Gastrocnemius medialis (tissue), 4 donors: ENCODE measurements around the gene GRP. TPM values are rescaled to one million over a fixed set of nuclear protein-coding genes. Genes with fewer than 3 reads are reported as not detected.
A peak's percentile ranks its signal among the peaks of the same experiment; 100 is the strongest.

ENCODE experiments used
- ATAC-seq, 2 donors: fragments of 150-250 bp; one replicate each; pipeline ENCODE4 v1.9.1; 2016
- DNase-seq, 2 donors: peaks; one replicate each; pipeline ENCODE4 v3.0.0-alpha.2; 2019
- H3K27ac ChIP-seq, 4 donors: fragments of 200-600 bp; sonication (generic); 1 replicate in 1 of 4; 2 replicates in 3 of 4; pipeline ENCODE4 v1.5.1; 2016 to 2018; ENCODE audit warnings: mild to moderate bottlenecking in 2 of 4, moderate library complexity in 1 of 4
- H3K27me3 ChIP-seq, 3 donors: fragments of 200-600 bp; sonication (generic) in 2 of 3; 1 replicate in 1 of 3; 2 replicates in 2 of 3; pipeline versions ENCODE4 v1.5.1 to v1.6.0; 2016 to 2019; ENCODE audit warnings: mild to moderate bottlenecking in 1 of 3, moderate library complexity in 1 of 3
- H3K36me3 ChIP-seq, 2 donors: fragments of 200-600 bp; sonication (generic) in 1 of 2; one replicate each; pipeline ENCODE4 v1.5.1; 2017 to 2018
- H3K4me1 ChIP-seq, 2 donors: fragments of 200-600 bp; sonication (generic) in 1 of 2; one replicate each; pipeline ENCODE4 v1.5.1; 2016 to 2017; ENCODE audit warnings: mild to moderate bottlenecking in 2 of 2
- H3K4me3 ChIP-seq, 4 donors: fragments of 200-600 bp; sonication (generic) in 3 of 4; 1 replicate in 1 of 4; 2 replicates in 3 of 4; pipeline ENCODE4 v1.5.1; 2016 to 2019; ENCODE audit warnings: mild to moderate bottlenecking in 2 of 4
- H3K9me3 ChIP-seq, 3 donors: fragments of 200-600 bp; sonication (generic) in 2 of 3; 1 replicate in 1 of 3; 2 replicates in 2 of 3; pipeline ENCODE4 v1.5.1; 2016 to 2019
- POLR2A ChIP-seq, 2 donors: fragments of 450-650 bp; IDR thresholded peaks; one replicate each; pipeline ENCODE4 v1.6.1; 2017; ENCODE audit warnings: antibody characterized with exemption in 2 of 2, mild to moderate bottlenecking in 2 of 2, moderate library complexity in 2 of 2
- in situ Hi-C, 4 donors: fragments of 200-750 bp; cut with MboI; loops; one replicate each; pipeline versions ENCODE4 v1.15.0 to v1.8.0; 2017; ENCODE audit warnings: low sequenced_read_pairs in 4 of 4
- intact Hi-C: fragments of 100-400 bp; cut with DNase I; formaldehyde crosslinking; loops from one replicate; pipeline ENCODE4 v1.15.1; 2023; ENCODE audit warnings: low total_unique reads
- total RNA-seq, 4 donors: library from RNA; depleted of rRNA; stranded (reverse); fragments of >200 nt; gene quantifications; one replicate each; pipeline versions ENCODE4 v1.1.0 to v1.2.3, GENCODE V29; 2016
- TF ChIP-seq, protein P1 (sequence below), 5 experiments: fragments of 450-650 bp in 3 of 5; fragments of 200-600 bp in 2 of 5; sonication (generic) in 2 of 5; IDR thresholded peaks in 4 of 5; conservative IDR thresholded peaks in 1 of 5; 1 replicate in 4 of 5; 2 replicates in 1 of 5; pipeline ENCODE4 v1.5.1; 2016 to 2019; ENCODE audit warnings: antibody characterized with exemption in 5 of 5, mild to moderate bottlenecking in 3 of 5, moderate library complexity in 3 of 5

GRP gene
- total RNA-seq, 4 donors from 2014 or later = not detected

GRCh38 chr18:59264651-59265245 is 44.8 kb downstream of the GRP start:
- Histone ChIP-seq H3K4me3 (no peak overlapping the region), H3K36me3 (no peaks in the 10 kb centered on the region), H3K27me3 (peaks cover 65 to 73% (median 69%) of the 10 kb centered on the region in 3 donors), H3K9me3 (no peaks in the 10 kb centered on the region), H3K4me1 (peaks cover 0 to 5% of the 10 kb centered on the region in 2 donors), H3K27ac (no peak overlapping the region)
- in situ Hi-C loops = no loop called here
- ATAC-seq (no peak), DNase-seq (no peak)
- TF ChIP-seq, protein P1, sequence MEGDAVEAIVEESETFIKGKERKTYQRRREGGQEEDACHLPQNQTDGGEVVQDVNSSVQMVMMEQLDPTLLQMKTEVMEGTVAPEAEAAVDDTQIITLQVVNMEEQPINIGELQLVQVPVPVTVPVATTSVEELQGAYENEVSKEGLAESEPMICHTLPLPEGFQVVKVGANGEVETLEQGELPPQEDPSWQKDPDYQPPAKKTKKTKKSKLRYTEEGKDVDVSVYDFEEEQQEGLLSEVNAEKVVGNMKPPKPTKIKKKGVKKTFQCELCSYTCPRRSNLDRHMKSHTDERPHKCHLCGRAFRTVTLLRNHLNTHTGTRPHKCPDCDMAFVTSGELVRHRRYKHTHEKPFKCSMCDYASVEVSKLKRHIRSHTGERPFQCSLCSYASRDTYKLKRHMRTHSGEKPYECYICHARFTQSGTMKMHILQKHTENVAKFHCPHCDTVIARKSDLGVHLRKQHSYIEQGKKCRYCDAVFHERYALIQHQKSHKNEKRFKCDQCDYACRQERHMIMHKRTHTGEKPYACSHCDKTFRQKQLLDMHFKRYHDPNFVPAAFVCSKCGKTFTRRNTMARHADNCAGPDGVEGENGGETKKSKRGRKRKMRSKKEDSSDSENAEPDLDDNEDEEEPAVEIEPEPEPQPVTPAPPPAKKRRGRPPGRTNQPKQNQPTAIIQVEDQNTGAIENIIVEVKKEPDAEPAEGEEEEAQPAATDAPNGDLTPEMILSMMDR (IDR thresholded peaks at IDR 0.05 in 4 of 5, conservative IDR thresholded peaks at IDR 0.05 in 1 of 5) = no peak
- TF ChIP-seq POLR2A (IDR thresholded peaks at IDR 0.05) = no peak
- intact Hi-C loops = no loop called here

DNA sequence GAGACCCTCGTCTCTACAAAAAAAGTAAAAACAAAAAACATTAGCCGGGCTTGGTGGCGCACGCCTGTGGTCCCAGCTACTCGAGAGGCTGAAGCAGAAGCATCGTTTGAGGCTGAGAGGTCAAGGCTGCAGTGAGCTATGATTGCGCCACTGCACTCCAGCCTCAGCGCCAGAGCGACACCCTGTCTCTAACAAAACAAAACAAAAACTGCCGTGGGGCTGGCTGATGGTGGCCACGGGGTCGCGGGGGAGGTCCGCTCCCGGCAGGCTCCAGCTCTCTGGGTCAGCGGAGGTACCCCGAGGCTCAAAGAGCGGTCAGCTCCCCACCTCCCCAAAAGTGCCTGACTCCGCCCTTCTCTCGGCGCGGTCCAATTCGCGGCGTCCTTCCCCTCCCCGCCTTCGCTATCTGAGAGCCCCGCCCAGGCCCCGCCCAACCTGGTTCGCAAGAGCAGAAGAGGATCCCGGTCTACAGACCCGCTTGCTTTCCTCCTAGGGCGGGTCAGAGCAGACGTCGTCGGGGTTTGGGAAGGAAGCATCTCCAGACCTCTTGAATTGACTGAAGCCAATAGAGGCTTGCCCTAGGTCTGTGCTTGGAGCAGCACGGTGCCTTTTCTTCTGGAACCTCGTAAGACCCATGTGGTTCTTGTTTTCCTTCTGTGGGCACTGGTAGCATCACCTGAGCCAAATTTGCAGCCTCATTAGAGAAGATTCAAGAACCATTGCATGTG is 45.5 kb downstream of the GRP start:
- no peaks in the 10 kb centered on the region for H3K9me3 ChIP-seq
- no peak for DNase-seq
- intact Hi-C loops = no loop called here
- H3K27ac ChIP-seq = no peak overlapping the region
- H3K4me3 ChIP-seq = peak overlapping the region; percentile 20 to 46 (median 29)
- no peaks in the 10 kb centered on the region for H3K36me3 ChIP-seq
- in situ Hi-C loops = no loop called here
- no peak for ATAC-seq
- peaks cover 0 to 6% of the 10 kb centered on the region in 2 donors for H3K4me1 ChIP-seq
- TF ChIP-seq POLR2A (IDR thresholded peaks at IDR 0.05) = no peak
- TF ChIP-seq, protein P1 (IDR thresholded peaks at IDR 0.05 in 4 of 5, conservative IDR thresholded peaks at IDR 0.05 in 1 of 5) = no peak
- peaks cover 72 to 80% (median 76%) of the 10 kb centered on the region in 3 donors for H3K27me3 ChIP-seq

GRCh38 chr18:59265974-59266369 is 46.0 kb downstream of the GRP start:
- DNase-seq (no peak), ATAC-seq (no peak)
- in situ Hi-C loops = no loop called here
- peaks cover 0 to 6% of the 10 kb centered on the region in 2 donors for H3K4me1 ChIP-seq
- TF ChIP-seq, protein P1 (IDR thresholded peaks at IDR 0.05 in 4 of 5, conservative IDR thresholded peaks at IDR 0.05 in 1 of 5) = no peak
- no peak for TF ChIP-seq POLR2A (IDR thresholded peaks at IDR 0.05)
- H3K9me3 ChIP-seq = no peaks in the 10 kb centered on the region
- no peak overlapping the region for H3K27ac ChIP-seq
- intact Hi-C loops = no loop called here
- H3K27me3 ChIP-seq = peaks cover 78 to 85% (median 82%) of the 10 kb centered on the region in 3 donors
- H3K4me3 ChIP-seq = no peak overlapping the region
- H3K36me3 ChIP-seq = no peaks in the 10 kb centered on the region

DNA sequence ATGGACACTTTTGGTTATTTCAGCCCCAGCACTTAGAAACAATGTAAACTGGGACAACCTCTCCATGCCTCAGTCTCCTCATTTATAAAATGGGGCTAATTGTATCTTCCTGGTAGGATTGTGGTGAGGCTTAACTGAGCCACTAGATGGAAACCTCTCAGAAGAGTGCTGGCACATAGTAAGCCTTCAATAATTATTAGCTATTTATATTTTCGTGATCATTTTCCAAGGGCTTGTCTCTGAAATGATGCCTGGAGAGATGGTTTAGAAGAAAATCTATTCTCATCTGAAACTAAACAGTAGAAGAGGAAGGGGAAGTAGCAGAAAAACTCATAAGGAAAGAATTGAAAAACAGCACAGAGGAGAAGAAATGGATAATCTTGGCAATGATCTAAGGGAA is 46.5 kb downstream of the GRP start:
- Histone ChIP-seq H3K4me3 (no peak overlapping the region), H3K27ac (no peak overlapping the region), H3K4me1 (peaks cover 0 to 6% of the 10 kb centered on the region in 2 donors), H3K9me3 (no peaks in the 10 kb centered on the region), H3K27me3 (peaks cover 82 to 90% (median 86%) of the 10 kb centered on the region in 3 donors), H3K36me3 (no peaks in the 10 kb centered on the region)
- DNase-seq (no peak), ATAC-seq (no peak)
- no peak for TF ChIP-seq POLR2A (IDR thresholded peaks at IDR 0.05)
- TF ChIP-seq, protein P1 (IDR thresholded peaks at IDR 0.05 in 4 of 5, conservative IDR thresholded peaks at IDR 0.05 in 1 of 5) = no peak
- intact Hi-C loops (no loop called here), in situ Hi-C loops (no loop called here)
